ENCODE measurements around the gene USP38.
"Not testable (repeated sequence)": the region's sequence is repeated elsewhere in the genome, so short reads cannot be mapped to it uniquely, and the experiment has no call there.

Gene USP38, protein sequence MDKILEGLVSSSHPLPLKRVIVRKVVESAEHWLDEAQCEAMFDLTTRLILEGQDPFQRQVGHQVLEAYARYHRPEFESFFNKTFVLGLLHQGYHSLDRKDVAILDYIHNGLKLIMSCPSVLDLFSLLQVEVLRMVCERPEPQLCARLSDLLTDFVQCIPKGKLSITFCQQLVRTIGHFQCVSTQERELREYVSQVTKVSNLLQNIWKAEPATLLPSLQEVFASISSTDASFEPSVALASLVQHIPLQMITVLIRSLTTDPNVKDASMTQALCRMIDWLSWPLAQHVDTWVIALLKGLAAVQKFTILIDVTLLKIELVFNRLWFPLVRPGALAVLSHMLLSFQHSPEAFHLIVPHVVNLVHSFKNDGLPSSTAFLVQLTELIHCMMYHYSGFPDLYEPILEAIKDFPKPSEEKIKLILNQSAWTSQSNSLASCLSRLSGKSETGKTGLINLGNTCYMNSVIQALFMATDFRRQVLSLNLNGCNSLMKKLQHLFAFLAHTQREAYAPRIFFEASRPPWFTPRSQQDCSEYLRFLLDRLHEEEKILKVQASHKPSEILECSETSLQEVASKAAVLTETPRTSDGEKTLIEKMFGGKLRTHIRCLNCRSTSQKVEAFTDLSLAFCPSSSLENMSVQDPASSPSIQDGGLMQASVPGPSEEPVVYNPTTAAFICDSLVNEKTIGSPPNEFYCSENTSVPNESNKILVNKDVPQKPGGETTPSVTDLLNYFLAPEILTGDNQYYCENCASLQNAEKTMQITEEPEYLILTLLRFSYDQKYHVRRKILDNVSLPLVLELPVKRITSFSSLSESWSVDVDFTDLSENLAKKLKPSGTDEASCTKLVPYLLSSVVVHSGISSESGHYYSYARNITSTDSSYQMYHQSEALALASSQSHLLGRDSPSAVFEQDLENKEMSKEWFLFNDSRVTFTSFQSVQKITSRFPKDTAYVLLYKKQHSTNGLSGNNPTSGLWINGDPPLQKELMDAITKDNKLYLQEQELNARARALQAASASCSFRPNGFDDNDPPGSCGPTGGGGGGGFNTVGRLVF

DNA sequence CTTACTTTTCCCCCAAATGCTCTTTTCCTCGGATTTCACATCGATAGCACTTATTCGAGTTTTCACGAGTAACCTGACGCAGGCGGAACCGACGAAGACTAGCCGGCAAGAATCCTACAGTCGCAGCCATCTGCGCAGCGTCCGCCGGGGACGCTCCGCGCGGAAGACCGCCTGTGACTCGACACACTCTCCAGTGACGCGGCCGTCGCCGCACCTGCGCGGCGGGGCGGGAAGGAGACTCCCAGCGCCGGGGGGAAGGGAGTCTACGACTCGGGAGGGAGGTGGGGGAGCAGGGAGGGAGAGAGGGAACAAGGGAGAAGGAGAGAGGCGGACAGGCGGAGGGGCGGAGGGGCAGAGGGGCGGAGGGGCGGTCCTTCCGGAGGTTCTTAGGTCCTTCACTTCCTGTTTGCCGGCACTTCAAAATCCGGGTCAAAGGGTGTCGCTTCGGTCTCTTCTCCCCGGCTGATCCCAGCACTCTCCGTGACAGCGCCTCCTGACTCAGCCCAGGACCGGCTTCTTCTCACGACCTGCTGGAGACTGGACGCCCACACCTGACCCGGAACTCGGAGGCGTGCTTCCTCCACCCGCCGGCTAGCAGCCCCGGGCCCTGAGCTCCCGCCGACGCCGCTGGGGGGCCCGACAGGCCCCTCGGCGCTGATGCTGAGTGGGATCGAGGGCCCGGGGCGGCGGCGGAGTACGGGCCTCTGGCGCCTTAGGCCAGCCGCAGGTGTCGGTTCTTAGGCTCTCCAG, at the start of gene USP38:
Gene USP38, plus strand, starts transcription at position 415 of the 750 bp plus-strand sequence. CDS start 534 bp downstream, outside the sequence.
- DNase-seq (ENCODE audit: low read depth): peak; percentile 92
- peak within 1 kb of the TSS; percentile 83 for H3K4me3 ChIP-seq (replicated peaks; ENCODE audit: low read depth, low read length)
- TF ChIP-seq, protein P1, sequence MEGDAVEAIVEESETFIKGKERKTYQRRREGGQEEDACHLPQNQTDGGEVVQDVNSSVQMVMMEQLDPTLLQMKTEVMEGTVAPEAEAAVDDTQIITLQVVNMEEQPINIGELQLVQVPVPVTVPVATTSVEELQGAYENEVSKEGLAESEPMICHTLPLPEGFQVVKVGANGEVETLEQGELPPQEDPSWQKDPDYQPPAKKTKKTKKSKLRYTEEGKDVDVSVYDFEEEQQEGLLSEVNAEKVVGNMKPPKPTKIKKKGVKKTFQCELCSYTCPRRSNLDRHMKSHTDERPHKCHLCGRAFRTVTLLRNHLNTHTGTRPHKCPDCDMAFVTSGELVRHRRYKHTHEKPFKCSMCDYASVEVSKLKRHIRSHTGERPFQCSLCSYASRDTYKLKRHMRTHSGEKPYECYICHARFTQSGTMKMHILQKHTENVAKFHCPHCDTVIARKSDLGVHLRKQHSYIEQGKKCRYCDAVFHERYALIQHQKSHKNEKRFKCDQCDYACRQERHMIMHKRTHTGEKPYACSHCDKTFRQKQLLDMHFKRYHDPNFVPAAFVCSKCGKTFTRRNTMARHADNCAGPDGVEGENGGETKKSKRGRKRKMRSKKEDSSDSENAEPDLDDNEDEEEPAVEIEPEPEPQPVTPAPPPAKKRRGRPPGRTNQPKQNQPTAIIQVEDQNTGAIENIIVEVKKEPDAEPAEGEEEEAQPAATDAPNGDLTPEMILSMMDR (IDR thresholded peaks at IDR 0.05; ENCODE audit: low read length, missing control alignments): no peak

DNA sequence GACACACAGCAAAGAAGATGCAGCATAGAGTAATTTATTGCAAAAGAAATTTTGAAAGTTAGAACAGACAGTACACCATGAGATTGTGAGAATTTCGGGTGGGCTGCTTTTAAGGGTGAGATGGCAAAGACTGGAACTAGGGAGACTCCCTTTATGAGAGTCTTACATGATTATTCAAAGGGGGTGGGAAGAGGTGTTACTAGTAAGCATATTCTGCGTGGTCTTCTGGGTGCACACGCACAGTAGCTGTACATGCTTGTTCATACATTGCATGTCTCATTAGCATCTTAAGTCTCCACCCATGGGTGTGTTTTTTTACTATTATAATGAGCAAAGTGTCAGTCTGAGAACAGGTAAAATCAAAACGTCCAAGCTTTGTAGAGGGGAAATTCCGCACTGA, 49.4 kb upstream of the USP38 start:
- no peak overlapping the region for H3K4me3 ChIP-seq (replicated peaks; ENCODE audit: low read depth, low read length)
- TF ChIP-seq, protein P1 (IDR thresholded peaks at IDR 0.05; ENCODE audit: low read length, missing control alignments): no peak
- DNase-seq (ENCODE audit: low read depth): no peak

DNA sequence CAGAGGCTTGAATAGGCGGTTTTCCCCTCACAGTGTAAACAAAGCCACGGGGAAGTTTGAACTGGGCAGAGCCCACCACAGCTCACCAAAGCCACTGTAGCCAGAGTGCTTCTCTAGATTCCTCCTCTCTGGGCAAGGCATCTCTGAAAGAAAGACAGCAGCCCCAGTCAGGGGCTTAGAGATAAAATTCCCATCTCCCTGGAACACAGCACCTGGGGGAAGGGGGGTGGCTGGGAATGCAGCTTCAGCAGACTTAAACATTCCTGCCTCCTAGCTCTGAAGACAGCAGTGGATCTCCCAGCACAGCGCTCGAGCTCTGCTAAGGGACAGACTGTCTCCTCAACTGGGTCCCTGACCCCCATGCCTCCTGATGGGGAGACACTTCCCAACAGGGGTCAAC, 44.0 kb upstream of the USP38 start:
- H3K4me3 ChIP-seq (replicated peaks; ENCODE audit: low read depth, low read length): no peak overlapping the region
- TF ChIP-seq, protein P1 (IDR thresholded peaks at IDR 0.05; ENCODE audit: low read length, missing control alignments): no peak
- DNase-seq (ENCODE audit: low read depth): no peak

DNA sequence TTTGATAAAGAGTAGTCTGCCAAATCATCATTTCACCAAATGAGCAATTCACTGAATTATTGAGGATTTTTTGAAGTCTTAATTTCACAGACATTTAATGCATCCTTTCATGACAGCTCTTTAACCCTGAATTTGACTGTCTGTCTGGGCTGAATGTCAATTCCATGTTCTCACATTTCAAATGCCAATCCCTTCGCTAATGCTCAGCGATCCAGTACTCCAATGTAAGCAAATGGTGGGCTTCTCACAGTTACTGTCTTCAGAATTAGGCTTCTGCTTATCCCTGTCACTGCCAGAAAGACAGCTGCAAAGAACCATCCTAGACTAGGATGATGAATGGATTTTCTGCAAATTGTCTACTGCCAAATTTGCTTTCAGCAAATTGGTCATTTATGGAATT, 36.2 kb upstream of the USP38 start:
- no peak overlapping the region for H3K4me3 ChIP-seq (replicated peaks; ENCODE audit: low read depth, low read length)
- TF ChIP-seq, protein P1 (IDR thresholded peaks at IDR 0.05; ENCODE audit: low read length, missing control alignments): no peak
- no peak for DNase-seq (ENCODE audit: low read depth)

DNA sequence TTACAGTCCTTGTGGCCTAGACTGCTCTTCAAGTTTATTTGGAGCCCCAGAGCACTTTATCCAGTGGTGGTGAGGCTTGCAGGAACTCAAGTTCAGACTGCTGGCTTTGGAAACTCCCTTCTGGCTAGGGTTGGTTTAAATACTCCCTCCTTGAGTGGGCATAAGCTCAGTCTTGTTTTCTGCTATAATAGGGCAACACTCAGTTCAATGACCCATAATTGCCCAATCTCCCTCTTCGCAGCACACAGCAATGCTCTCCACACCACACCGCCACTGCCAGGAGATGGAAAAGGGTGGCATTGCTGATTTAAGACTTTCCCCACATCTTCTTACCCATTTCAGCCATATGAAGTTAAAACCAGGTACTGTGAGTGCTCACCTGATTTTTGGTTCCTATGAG, 27.9 kb upstream of the USP38 start:
- H3K4me3 ChIP-seq (replicated peaks; ENCODE audit: low read depth, low read length): no peak overlapping the region
- DNase-seq (ENCODE audit: low read depth): no peak
- TF ChIP-seq, protein P1 (IDR thresholded peaks at IDR 0.05; ENCODE audit: low read length, missing control alignments): no peak

DNA sequence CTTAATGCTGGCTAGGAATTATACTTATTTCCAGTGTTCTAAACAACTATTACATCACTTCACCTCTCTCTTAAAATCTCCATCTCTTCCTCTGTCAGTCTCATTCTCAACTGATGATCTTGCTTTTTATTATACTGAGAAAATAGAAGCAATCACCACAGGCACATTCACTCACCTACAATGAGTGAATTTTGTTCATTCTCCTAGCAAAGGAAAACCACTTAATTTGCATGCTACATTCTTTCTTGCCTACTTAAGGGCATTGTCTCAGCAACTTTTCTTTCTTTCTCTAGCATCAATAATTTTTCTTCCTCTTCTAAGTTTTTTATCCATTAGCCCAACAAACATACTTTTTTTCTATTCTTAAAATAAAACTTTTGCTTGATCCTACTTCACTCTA, 21.1 kb upstream of the USP38 start:
- no peak overlapping the region for H3K4me3 ChIP-seq (replicated peaks; ENCODE audit: low read depth, low read length)
- DNase-seq (ENCODE audit: low read depth): no peak
- TF ChIP-seq, protein P1 (IDR thresholded peaks at IDR 0.05; ENCODE audit: low read length, missing control alignments): no peak

DNA sequence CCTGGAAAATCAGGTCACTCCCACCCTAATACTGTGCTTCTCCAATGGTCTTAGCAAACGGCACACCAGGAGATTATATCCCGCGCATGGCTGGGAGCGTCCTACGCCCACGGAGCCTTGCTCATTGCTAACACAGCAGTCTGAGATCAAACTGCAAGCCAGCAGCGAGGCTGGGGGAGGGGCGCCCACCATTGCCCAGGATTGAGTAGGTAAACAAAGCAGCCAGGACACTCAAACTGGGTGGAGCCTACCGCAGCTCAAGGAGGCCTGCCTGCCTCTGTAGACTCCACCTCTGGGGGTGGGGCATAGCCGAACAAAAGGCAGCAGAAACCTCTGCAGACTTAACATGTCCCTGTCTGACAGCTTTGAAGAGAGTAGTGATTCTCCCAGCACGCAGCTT, 18.0 kb upstream of the USP38 start:
- DNase-seq (ENCODE audit: low read depth); H3K4me3 ChIP-seq (replicated peaks; ENCODE audit: low read depth, low read length): not testable (repeated sequence)
